GM10266 (cell line): ENCODE measurements around the gene ZNF565.

Experiments
- DNase-seq: peaks from one replicate; pipeline ENCODE4 v3.0.0; 2012; ENCODE audit errors: extremely low spot score
- CTCF ChIP-seq: IDR thresholded peaks from 2 replicates; pipeline ENCODE4 v1.5.1; 2012; ENCODE audit warnings: mild to moderate bottlenecking, low read depth; ENCODE audit not compliant: control insufficient read depth, insufficient read depth; ENCODE audit errors: missing control alignments

Gene ZNF565

GRCh38 chr19:36153126-36153525 is 61.3 kb downstream of the ZNF565 start:
- TF ChIP-seq CTCF = no peak
- no peak for DNase-seq

- no peak for DNase-seq
- TF ChIP-seq CTCF = no peak
Measured at GRCh38 chr19:36152352-36153091, 61.9 kb downstream of the ZNF565 start, which contains the start of gene COX7A1. Gene COX7A1, minus strand, starts transcription at chr19:36152447. Its CDS starts 40 bp downstream, at chr19:36152407.

GRCh38 chr19:36152019-36152351 is 62.5 kb downstream of the ZNF565 start:
- no peak for TF ChIP-seq CTCF
- DNase-seq = peak; percentile 48

GRCh38 chr19:36151144-36152018 is 63.1 kb downstream of the ZNF565 start:
- TF ChIP-seq CTCF = no peak
- peak; percentile 48 for DNase-seq

GRCh38 chr19:36150586-36150985 is 63.9 kb downstream of the ZNF565 start:
- no peak for DNase-seq
- TF ChIP-seq CTCF = no peak

DNA sequence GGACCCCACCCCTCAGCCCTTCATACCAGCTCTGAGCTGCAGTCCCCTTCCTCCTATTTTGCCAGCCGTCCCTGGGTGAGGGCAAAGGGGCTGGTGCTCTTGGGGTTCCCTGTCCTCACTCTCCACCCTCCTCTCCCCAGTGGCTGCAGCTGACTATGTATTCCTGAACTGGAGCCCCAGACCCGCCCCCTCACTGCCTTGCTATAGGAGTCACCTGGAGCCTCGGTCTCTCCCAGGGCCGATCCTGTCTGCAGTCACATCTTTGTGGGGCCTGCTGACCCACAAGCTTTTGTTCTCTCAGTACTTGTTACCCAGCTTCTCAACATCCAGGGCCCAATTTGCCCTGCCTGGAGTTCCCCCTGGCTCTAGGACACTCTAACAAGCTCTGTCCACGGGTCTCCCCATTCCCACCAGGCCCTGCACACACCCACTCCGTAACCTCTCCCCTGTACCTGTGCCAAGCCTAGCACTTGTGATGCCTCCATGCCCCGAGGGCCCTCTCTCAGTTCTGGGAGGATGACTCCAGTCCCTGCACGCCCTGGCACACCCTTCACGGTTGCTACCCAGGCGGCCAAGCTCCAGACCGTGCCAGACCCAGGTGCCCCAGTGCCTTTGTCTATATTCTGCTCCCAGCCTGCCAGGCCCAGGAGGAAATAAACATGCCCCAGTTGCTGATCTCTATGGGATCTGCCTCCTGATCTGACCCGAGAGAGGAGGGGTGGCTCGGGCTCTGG is 64.6 kb downstream of the ZNF565 start:
- no peak for TF ChIP-seq CTCF

More for the DNA sequence above, 64.6 kb downstream of the ZNF565 start:
- DNase-seq = no peak
